Fibroblast of lung (primary cell): Measurements from ENCODE around the gene DDX49.

ENCODE experiments used
- CTCF ChIP-seq, 2 donors: IDR thresholded peaks in 1 of 2; conservative IDR thresholded peaks in 1 of 2; 1 replicate in 1 of 2; 2 replicates in 1 of 2; pipeline ENCODE4 v1.5.1; 2011 to 2012; ENCODE audit warnings: low read length in 2 of 2, control low read depth in 1 of 2, inconsistent platforms in 1 of 2, low read depth in 1 of 2, mild to moderate bottlenecking in 1 of 2
- EZH2 ChIP-seq: IDR thresholded peaks from 2 replicates; pipeline ENCODE4 v1.5.1; 2012; ENCODE audit warnings: low read length, control low read depth, mild to moderate bottlenecking; ENCODE audit errors: missing control alignments

GRCh38 chr19:18878058-18878797, 41.3 kb upstream of the DDX49 start:
- TF ChIP-seq CTCF (conservative IDR thresholded peaks at IDR 0.05 in 1 of 2, IDR thresholded peaks at IDR 0.05 in 1 of 2; ENCODE audit: low read depth in 1 of 2, low read length in 2 of 2): no peak
- TF ChIP-seq EZH2: no peak
